Measurements from ENCODE around the gene NLRC5.

Gene NLRC5

GRCh38 chr16:57131351-57131970, 142.1 kb downstream of the NLRC5 start:
- DNase-seq (ENCODE audit: low read depth), result no peak

- DNase-seq (ENCODE audit: low read depth), result no peak
Observed at GRCh38 chr16:57132470-57132869, 143.1 kb downstream of the NLRC5 start.

- DNase-seq (ENCODE audit: low read depth), result no peak
Observed at GRCh38 chr16:57133031-57133430, 143.7 kb downstream of the NLRC5 start.

Measured in iris pigment epithelial cell (primary cell).